Brain microvascular endothelial cell (primary cell): ENCODE measurements around the gene PXT1.
A peak's percentile ranks its signal among the peaks of the same experiment; 100 is the strongest.
"Not testable (repeated sequence)": the region's sequence is repeated elsewhere in the genome, so short reads cannot be mapped to it uniquely, and the experiment has no call there.

Experiments
- DNase-seq: peaks from one replicate; pipeline ENCODE4 v3.0.0-alpha.2; 2020
- H3K27ac ChIP-seq: fragments of 250-450 bp; sonication (Bioruptor Pico); 2 replicates; pipeline ENCODE4 v1.5.1; 2020; ENCODE audit warnings: mild to moderate bottlenecking, moderate library complexity
- H3K27me3 ChIP-seq: fragments of 250-450 bp; sonication (Bioruptor Pico); replicated peaks from 2 replicates; pipeline ENCODE4 v1.5.1; 2020; ENCODE audit warnings: mild to moderate bottlenecking
- H3K36me3 ChIP-seq: fragments of 250-450 bp; sonication (Bioruptor Pico); replicated peaks from 2 replicates; pipeline ENCODE4 v1.5.1; 2020; ENCODE audit warnings: mild to moderate bottlenecking
- H3K4me3 ChIP-seq: 2 replicates; pipeline ENCODE4 v1.5.1; 2011; ENCODE audit warnings: low read depth, mild to moderate bottlenecking, control low read depth, low read length, moderate library complexity
- in situ Hi-C: cut with HindIII; loops from 2 replicates; pipeline ENCODE4 v1.10.0; 2017; ENCODE audit warnings: low sequenced_read_pairs, low pct_ligation_motif_present
- TF ChIP-seq, protein P1 (sequence below): IDR thresholded peaks from 2 replicates; pipeline ENCODE4 v1.5.1; 2011; ENCODE audit warnings: low read depth, mild to moderate bottlenecking, moderate library complexity, low read length, control low read depth, inconsistent platforms; ENCODE audit errors: missing control alignments

The PXT1 gene

DNA sequence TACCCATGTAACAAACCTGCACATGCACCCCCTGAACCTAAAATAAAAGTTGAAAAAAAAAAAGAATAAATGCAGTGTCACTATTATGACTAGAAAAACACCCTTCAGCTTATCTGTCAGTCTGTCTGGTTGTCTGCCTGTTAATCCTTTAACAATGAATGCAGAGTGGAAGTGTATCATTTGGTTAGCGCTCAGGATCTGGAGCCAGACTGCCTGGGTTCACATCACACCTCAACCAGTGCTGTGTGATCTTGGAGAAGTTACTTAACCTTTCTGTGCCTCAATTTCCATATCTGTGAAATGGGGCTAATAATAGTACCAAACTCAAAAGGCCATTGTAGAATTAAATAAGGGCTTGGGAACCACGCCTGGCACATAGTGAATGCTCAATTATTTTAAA, 72.0 kb downstream of the PXT1 start:
- in situ Hi-C loops, result no loop called here
- DNase-seq, result no peak

DNA sequence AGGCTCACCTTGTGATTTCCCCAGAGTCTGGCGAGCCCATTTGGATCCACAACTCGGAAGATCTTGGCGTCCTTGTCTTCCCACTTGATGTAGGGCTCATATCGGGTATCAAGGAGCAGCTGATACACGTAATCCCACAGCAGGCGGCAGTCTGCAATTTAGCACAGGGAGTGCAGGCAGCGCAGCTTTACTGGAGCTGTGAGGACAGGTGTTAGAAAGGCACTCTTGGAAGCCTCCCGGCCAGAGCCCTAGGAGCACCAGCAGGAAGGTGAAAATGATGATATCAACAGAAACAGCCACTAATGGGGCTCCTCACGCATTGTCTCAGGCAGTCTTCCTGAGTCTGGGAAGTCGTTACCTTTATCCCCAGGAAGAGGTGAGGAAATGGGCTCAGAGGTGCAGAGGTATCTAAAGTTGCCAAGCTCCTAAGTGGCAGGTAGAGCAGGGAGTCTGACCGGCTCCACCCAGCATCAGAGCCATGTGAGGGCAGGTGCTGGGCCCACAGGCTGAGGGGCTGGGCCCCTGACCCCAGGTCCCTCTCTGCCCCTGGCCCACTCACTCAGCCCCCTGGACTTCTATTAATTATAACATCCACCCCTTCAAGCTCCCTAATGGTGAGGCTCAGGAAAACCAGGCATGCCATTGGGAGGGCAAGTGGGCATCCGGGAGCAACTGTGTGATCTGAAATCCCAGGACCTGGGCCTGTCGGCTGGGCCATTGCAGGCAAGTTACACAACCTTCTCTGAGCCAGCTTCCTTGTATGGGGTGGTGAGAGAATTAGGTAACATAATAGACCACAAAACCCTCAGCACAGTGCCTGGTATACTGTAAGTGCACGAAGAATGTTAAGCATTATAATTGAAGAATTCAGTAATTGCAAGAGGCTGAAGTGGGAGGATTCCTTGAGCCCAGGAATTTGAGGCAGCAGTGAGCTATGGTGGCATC, 73.5 kb downstream of the PXT1 start:
- Histone ChIP-seq H3K4me3 (no peak overlapping the region), H3K36me3 (no peaks in the 10 kb centered on the region), H3K27ac (no peak overlapping the region), H3K27me3 (peaks cover 5% of the 10 kb centered on the region)
- in situ Hi-C loops, result no loop called here
- DNase-seq, result peak; percentile 55
- TF ChIP-seq, protein P1, sequence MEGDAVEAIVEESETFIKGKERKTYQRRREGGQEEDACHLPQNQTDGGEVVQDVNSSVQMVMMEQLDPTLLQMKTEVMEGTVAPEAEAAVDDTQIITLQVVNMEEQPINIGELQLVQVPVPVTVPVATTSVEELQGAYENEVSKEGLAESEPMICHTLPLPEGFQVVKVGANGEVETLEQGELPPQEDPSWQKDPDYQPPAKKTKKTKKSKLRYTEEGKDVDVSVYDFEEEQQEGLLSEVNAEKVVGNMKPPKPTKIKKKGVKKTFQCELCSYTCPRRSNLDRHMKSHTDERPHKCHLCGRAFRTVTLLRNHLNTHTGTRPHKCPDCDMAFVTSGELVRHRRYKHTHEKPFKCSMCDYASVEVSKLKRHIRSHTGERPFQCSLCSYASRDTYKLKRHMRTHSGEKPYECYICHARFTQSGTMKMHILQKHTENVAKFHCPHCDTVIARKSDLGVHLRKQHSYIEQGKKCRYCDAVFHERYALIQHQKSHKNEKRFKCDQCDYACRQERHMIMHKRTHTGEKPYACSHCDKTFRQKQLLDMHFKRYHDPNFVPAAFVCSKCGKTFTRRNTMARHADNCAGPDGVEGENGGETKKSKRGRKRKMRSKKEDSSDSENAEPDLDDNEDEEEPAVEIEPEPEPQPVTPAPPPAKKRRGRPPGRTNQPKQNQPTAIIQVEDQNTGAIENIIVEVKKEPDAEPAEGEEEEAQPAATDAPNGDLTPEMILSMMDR, result no peak

More for the DNA sequence above, 72.0 kb downstream of the PXT1 start:
- TF ChIP-seq, protein P1, result no peak
- Histone ChIP-seq H3K4me3 (no peak overlapping the region), H3K27me3 (peaks cover 5% of the 10 kb centered on the region), H3K27ac (no peak overlapping the region), H3K36me3 (no peaks in the 10 kb centered on the region)

DNA sequence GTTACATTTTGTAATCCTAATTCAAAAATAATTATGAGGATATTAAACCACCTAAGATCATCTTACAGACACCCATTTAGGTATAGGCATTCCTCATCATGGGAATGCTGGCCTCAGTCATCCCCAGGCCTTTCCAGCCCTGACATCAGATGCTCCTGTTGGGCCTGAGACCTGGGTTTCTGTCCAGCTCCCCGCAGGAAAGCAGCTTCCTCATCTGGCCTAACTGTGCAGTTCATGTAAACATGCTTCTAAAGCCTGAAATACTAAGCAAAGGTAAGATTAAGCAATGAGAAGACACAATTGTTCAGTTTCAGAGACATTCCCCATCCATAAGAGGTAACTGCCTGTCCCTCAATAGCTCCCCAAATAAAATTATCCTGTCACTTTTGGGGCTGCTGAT, 74.2 kb downstream of the PXT1 start:
- in situ Hi-C loops, result no loop called here
- Histone ChIP-seq H3K27ac (no peak overlapping the region), H3K4me3 (no peak overlapping the region), H3K27me3 (peaks cover 2% of the 10 kb centered on the region), H3K36me3 (no peaks in the 10 kb centered on the region)
- TF ChIP-seq, protein P1, result no peak
- no peak for DNase-seq

DNA sequence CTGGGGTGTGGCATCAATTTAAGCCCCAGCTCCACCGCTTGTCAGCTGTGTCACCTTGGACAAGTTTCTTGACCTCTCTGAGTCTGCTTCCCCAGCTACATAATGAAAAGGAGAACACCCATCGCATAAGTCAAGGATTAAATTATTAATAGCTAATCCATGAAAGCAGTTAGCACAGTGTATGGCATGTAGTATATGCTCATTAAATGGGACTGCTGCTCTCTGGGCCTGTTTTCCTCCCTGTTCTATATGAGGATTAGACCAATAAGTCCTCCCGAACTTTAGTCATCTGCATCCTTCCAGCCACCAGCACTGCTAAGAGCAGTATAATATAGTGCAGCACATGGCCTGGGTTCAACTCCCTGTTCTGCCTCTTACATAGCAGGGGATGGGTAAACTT, 74.9 kb downstream of the PXT1 start:
- H3K27me3 ChIP-seq, result peaks cover under 1% of the 10 kb centered on the region

DNA sequence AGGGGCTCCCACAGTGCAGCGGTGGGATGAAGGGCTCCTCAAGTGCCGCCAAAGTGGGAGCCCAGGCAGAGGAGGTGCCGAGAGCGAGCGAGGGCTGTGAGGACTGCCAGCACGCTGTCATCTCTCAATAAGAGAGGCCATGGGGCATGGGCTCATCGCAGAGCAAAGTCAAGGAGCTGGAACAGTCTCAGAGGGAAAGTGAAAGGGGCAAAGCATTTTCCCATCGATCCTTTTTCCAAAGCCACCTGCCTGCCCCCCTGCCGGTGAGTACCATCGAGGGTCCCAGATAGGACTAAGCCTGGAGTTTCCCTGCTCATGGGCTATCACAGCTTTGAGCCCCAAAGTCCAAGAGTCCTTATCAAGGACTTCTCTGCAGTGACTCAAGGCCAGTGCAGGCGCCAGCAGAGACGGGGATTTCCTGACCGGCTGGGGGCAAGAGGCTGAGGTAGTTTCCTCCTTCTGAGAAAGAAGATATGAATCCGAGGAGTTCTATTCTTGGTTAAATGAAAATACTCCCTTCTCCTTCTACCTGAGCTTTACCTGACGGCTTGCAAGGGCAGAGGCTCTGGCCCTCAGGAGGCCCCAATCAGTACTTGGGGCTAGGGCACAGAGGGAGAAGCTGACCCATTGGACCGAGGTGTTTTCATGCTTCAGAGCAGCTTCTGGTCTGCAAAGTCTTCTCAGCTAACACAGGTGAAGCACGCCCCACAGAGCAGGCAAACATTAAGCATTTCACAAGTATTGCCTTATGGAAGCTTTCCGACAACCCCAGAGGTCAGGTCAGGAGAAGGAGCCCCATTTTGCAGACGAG, 77.8 kb downstream of the PXT1 start:
- Histone ChIP-seq H3K4me3 (no peak overlapping the region), H3K36me3 (no peaks in the 10 kb centered on the region), H3K27ac (peak overlapping the region; percentile 19), H3K27me3 (no peaks in the 10 kb centered on the region)
- in situ Hi-C loops, result no loop called here
- peak; percentile 67 for DNase-seq
- TF ChIP-seq, protein P1, result no peak

More for the DNA sequence above, 74.9 kb downstream of the PXT1 start:
- H3K36me3 ChIP-seq, result no peaks in the 10 kb centered on the region
- TF ChIP-seq, protein P1, result no peak
- H3K4me3 ChIP-seq, result no peak overlapping the region
- DNase-seq, result no peak
- no peak overlapping the region for H3K27ac ChIP-seq
- in situ Hi-C loops, result no loop called here

DNA sequence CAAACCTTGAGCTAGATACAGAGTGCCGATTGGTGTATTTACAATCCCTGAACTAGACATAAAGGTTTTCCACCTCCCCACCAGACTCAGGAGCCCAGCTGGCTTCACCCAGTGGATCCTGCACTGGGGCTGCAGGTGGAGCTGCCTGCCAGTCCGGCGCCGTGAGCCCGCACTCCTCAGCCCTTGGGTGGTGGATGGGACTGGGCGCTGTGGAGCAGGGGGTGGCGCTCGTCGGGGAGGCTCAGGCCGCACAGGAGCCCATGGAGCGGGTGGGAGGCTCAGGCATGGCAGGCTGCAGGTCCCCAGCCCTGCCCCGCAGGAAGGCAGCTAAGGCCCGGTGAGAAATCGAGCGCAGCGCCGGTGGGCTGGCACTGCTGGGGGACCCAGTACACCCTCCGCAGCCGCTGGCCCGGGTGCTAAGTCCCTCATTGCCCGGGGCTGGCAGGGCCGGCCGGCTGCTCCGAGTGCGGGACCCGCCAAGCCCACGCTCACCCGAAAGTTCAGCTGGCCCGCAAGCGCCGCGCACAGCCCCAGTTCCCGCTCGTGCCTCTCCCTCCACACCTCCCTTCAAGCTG, 78.5 kb downstream of the PXT1 start:
- in situ Hi-C loops, H3K27ac ChIP-seq, H3K27me3 ChIP-seq, H3K4me3 ChIP-seq, H3K36me3 ChIP-seq, DNase-seq: not testable (repeated sequence)

DNA sequence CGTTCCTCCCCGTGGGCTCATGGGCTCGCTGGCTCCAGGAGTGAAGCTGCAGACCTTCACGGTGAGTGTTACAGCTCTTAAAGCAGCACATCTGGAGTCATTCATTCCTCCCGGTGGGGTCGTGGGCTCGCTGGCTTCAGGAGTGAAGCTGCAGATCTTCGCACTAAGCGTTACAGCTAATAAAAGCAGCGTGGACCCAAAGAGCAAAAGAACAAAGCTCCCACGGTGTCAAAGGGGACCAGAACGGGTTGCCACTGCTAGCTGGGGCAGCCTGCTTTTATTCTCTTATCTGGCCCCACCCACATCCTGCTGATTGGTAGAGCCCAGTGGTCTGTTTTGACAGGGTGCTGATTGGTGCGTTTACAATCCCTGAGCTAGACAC, 79.3 kb downstream of the PXT1 start:
- H3K4me3 ChIP-seq, in situ Hi-C loops, DNase-seq, H3K27ac ChIP-seq, H3K27me3 ChIP-seq, H3K36me3 ChIP-seq: not testable (repeated sequence)
